Activated CD4-positive, alpha-beta memory T cell treated with anti-CD3 and anti-CD28 coated beads for 36 hours (primary cell): ENCODE measurements around the gene APIP. TPM values are rescaled to one million over a fixed set of nuclear protein-coding genes. Genes with fewer than 3 reads are reported as not detected.

Source experiments
- CTCF ChIA-PET: fragments of 350-600 bp; sonication (Branson Sonifier 250); formaldehyde crosslinking; loops from one replicate; lab custom pipeline; 2021; ENCODE audit warnings: antibody characterized with exemption, inconsistent platforms; lab: Charles Lee
- POLR2A ChIA-PET: fragments of 350-600 bp; sonication (Branson Sonifier 250); formaldehyde crosslinking; loops from one replicate; lab custom pipeline; 2021; ENCODE audit warnings: antibody characterized with exemption; lab: Charles Lee
- DNase-seq: peaks from one replicate; pipeline ENCODE4 v3.0.0-alpha.2; 2020
- H3K27ac Mint-ChIP-seq: one replicate; pipeline ENCODE4 v1.8.0; 2021; ENCODE audit warnings: mixed read lengths
- H3K27me3 Mint-ChIP-seq: one replicate; pipeline ENCODE4 v1.8.0; 2021; ENCODE audit warnings: mixed read lengths
- H3K36me3 Mint-ChIP-seq: one replicate; pipeline ENCODE4 v1.8.0; 2021; ENCODE audit warnings: mixed read lengths
- H3K4me1 Mint-ChIP-seq: one replicate; pipeline ENCODE4 v1.8.0; 2021; ENCODE audit warnings: low read depth, mixed read lengths
- H3K4me3 Mint-ChIP-seq: one replicate; pipeline ENCODE4 v1.8.0; 2021; ENCODE audit warnings: mild to moderate bottlenecking, mixed read lengths
- H3K9me3 Mint-ChIP-seq: one replicate; pipeline ENCODE4 v1.8.0; 2021; ENCODE audit warnings: mixed read lengths
- intact Hi-C: fragments of 100-400 bp; cut with micrococcal nuclease; formaldehyde crosslinking; loops from one replicate; pipeline ENCODE4 v1.15.1; 2023
- total RNA-seq, 2 experiments: library from RNA; stranded (reverse); gene quantifications; one replicate each; pipeline ENCODE4 v1.2.3, GENCODE V29; 2021

APIP gene, protein sequence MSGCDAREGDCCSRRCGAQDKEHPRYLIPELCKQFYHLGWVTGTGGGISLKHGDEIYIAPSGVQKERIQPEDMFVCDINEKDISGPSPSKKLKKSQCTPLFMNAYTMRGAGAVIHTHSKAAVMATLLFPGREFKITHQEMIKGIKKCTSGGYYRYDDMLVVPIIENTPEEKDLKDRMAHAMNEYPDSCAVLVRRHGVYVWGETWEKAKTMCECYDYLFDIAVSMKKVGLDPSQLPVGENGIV
- 10 to 100 TPM; 31.2 to 32.9 TPM for total RNA-seq

DNA sequence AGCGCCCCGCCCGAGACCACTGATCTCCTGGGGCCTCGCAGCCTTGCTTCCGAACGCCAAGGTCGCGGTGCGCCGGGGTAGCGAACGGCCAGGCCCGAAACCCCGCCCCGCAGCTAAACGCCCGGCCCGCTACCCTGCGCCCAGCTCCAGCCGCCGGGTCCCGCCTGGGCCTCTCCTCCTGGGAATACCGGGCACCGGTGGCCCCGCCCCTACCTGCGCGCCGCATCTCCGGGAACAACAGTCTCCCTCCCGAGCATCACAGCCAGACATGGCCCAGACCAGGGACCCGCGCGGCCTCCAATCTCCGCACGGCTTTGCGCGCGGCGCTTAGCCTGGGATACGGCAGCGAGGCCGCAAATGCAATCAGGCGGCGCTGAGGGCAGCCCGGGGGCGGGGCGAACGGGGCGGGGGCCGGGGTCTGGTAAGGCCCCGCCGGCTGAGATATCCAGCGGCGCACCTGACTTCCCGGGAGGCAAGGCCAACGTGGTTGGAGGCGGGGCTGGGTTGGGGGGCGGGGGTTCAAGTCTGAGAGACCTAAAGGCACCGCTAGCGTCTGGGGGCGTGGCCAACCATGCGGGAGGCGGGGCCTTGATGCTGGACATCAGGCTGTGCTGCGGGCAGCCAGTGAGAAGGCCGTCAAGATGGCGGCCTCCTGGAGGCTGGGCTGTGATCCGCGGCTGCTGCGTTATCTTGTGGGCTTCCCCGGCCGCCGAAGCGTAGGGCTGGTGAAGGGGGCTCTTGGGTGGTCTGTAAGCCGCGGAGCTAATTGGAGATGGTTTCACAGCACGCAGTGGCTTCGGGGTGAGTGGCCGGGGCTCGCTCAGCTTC is at the start of gene APIP, which contains the start of gene PDHX:
Gene APIP, minus strand, starts transcription at position 365 of the 828 bp plus-strand sequence. Its CDS starts 95 bp downstream, at position 270.
Gene PDHX, plus strand, starts transcription at position 604 of the 828 bp plus-strand sequence. Its CDS starts 38 bp downstream, at position 642.
- ChIA-PET CTCF (interaction anchor here (0.6 to 3.1 kb wide), 9 partner anchors 10 to 569 kb away, joined by 3 to 20 read pairs (median 3); partner anchors contain the start of gene CD44), POLR2A (interaction anchor here (0.8 to 0.9 kb wide), 2 partner anchors 13 to 266 kb away, joined by 3 to 4 read pairs; no protein-coding TSS in a partner anchor)
- peaks cover 37% of the 10 kb centered on the region for H3K4me1 Mint-ChIP-seq
- H3K9me3 Mint-ChIP-seq, result no peaks in the 10 kb centered on the region
- H3K36me3 Mint-ChIP-seq, result peaks cover 11% of the 10 kb centered on the region
- intact Hi-C loops, result loop anchor here (1.0 to 5.0 kb wide), 6 partner anchors 231 to 865 kb away; partner anchors contain the start of gene CAPRIN1
- no peaks in the 10 kb centered on the region for H3K27me3 Mint-ChIP-seq
- peak; percentile 98 for DNase-seq
- peak within 1 kb of the TSS; percentile 91 for H3K4me3 Mint-ChIP-seq
- H3K27ac Mint-ChIP-seq, result peak within 1 kb of the TSS; percentile 88

DNA sequence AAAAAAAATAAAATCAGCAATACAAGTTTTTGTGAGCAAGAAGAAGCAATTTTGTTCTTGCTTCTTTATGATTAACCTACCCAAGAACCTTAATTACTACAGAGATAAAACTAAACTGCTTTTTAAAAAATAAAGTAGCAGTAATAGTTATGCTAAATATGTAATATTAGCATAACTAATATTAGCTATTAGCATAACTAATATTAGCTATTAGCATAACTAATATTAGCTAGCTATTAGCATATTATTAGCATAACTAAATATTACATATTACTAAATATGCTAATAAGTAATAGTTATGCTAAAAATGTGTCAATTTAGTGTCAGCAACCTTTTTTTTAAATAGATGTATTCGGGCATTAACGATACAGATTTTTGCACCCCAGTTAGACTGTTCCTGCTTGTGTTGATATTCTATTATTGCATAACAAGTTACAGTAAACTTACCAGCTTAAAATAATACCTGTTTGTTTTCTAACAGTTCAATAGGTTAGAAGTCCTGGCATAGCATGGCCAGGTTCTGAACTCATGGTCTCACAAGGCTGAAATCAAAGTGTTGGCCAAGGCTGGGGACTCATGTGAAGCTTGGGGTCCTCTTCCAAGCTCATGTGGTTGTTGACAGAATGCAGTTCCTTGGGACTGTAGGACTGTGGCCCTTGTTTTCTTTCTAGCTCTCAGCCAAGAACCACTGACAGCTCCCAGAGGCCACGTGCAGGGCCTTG is 48.6 kb upstream of the APIP start:
- peaks cover 21% of the 10 kb centered on the region for H3K36me3 Mint-ChIP-seq

DNA sequence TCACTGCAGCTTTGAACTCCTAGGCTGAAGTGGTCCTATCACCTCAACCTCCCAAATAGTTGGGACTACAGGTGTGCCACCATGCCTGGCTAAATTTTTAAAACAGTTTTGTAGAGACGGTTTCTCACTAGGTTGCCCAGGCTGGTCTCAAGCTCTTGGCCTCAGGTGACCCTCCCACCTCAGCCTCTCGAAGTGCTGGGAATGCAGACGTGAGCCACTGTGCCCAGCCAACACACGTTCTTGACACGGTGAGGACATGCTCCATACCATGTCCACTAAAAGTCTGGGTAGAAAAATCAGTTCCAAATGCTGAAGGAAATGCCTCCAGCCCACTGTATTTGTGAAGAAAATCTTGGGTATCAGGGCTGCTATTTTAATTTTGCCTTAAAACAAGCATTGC is 47.2 kb upstream of the APIP start:
- DNase-seq, result no peak
- ChIA-PET POLR2A (no interaction called here), CTCF (no interaction called here)
- Mint-ChIP-seq H3K4me1 (no peaks in the 10 kb centered on the region), H3K4me3 (no peak overlapping the region), H3K27ac (no peak overlapping the region), H3K27me3 (no peaks in the 10 kb centered on the region), H3K9me3 (no peaks in the 10 kb centered on the region), H3K36me3 (peaks cover 18% of the 10 kb centered on the region)
- intact Hi-C loops, result no loop called here

More for the DNA sequence above, 48.6 kb upstream of the APIP start:
- intact Hi-C loops, result no loop called here
- Mint-ChIP-seq H3K27me3 (no peaks in the 10 kb centered on the region), H3K4me3 (no peak overlapping the region), H3K9me3 (no peaks in the 10 kb centered on the region), H3K4me1 (no peaks in the 10 kb centered on the region), H3K27ac (no peak overlapping the region)
- ChIA-PET POLR2A (no interaction called here), CTCF (interaction anchor here (0.9 kb wide), 1 partner anchor 176 kb away, joined by 3 read pairs; no protein-coding TSS in a partner anchor)
- DNase-seq, result no peak

DNA sequence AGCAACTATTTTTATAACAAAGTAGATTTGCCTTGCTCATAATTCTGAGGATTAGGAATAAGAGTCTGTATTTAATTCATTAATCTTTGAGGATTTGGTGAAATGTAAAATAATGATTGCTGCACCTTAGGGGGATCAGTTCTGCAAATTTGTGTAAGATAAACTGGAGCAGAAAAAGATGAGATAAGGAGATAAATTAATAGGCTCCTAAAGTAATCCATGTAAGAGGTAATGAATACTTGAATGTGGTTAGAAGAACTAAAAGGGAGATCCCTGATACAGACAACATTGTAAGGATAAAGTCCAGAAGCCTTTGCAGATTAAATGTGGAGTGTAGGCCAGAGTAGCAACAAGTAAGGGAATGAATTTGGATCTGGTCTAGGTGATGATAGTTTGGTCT is 45.9 kb upstream of the APIP start:
- ChIA-PET POLR2A (no interaction called here), CTCF (no interaction called here)
- H3K4me1 Mint-ChIP-seq, result no peaks in the 10 kb centered on the region
- H3K27me3 Mint-ChIP-seq, result no peaks in the 10 kb centered on the region
- no peaks in the 10 kb centered on the region for H3K9me3 Mint-ChIP-seq
- H3K4me3 Mint-ChIP-seq, result no peak overlapping the region
- DNase-seq, result no peak
- no peak overlapping the region for H3K27ac Mint-ChIP-seq
- intact Hi-C loops, result no loop called here
- peaks cover 17% of the 10 kb centered on the region for H3K36me3 Mint-ChIP-seq

DNA sequence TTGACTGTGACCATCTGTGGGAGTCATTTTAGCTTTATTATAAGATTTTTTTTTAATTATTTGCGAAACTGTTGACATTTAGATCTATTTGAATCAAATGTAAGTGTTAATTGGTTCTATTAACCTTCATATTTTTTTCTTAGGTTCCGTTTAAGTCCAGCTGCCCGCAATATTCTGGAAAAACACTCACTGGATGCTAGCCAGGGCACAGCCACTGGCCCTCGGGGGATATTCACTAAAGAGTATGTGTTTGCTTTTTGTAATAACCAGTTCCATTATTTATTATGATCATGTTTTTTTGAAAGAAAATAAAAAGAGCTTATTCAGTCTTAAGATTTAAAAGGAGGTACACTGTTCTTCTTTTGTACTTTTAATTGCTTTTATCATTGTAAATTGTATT is 44.1 kb upstream of the APIP start:
- no peaks in the 10 kb centered on the region for H3K27me3 Mint-ChIP-seq
- POLR2A ChIA-PET, result no interaction called here
- no peak for DNase-seq
- no peak overlapping the region for H3K4me3 Mint-ChIP-seq
- no peaks in the 10 kb centered on the region for H3K4me1 Mint-ChIP-seq
- intact Hi-C loops, result no loop called here
- CTCF ChIA-PET, result no interaction called here
- H3K9me3 Mint-ChIP-seq, result no peaks in the 10 kb centered on the region
- peaks cover 11% of the 10 kb centered on the region for H3K36me3 Mint-ChIP-seq
- H3K27ac Mint-ChIP-seq, result no peak overlapping the region

DNA sequence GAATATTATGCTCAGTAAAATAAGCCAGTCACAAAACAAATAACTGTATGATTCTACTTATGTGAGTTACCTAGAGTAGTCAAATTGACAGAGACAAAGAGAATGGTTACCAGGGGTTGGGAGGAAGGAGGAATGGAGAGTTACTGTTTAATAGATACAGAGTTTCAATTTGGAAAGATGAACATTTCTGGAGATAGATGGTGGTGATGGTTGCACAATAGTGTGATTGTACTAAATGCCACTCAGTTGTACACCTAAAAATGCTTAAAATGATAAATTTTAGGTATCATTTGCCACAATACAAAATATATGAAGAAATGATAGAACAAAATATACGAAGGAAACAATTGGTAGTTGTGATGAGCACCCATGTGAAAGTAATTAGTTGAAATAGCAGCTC is 43.6 kb upstream of the APIP start:
- Mint-ChIP-seq H3K4me3 (no peak overlapping the region), H3K36me3 (peaks cover 11% of the 10 kb centered on the region), H3K4me1 (no peaks in the 10 kb centered on the region), H3K27ac (no peak overlapping the region), H3K27me3 (no peaks in the 10 kb centered on the region), H3K9me3 (no peaks in the 10 kb centered on the region)
- CTCF ChIA-PET, result no interaction called here
- POLR2A ChIA-PET, result no interaction called here
- DNase-seq, result no peak
- intact Hi-C loops, result no loop called here

DNA sequence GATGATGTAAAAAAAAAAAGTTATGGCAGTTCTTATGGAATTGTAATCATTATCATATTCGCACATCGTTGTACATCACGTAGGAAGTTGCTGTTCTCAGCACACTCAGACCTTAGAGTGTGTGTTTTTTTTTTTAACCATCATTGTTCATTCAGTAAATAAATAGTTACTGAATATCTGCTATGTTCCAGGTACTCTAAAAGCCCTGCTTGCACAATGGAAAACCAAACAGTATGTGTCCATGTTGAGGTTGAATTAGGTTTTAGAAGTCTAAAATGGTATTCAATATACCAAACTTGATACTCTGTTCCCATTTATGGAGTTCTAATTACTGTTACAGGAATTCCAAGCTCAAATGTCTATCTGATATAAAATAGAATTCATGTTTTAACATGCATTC is 41.4 kb upstream of the APIP start:
- no peak overlapping the region for H3K27ac Mint-ChIP-seq
- no peaks in the 10 kb centered on the region for H3K27me3 Mint-ChIP-seq
- peaks cover 14% of the 10 kb centered on the region for H3K36me3 Mint-ChIP-seq
- no peaks in the 10 kb centered on the region for H3K9me3 Mint-ChIP-seq
- ChIA-PET POLR2A (no interaction called here), CTCF (no interaction called here)
- intact Hi-C loops, result no loop called here
- no peak for DNase-seq
- H3K4me1 Mint-ChIP-seq, result peaks cover 6% of the 10 kb centered on the region
- no peak overlapping the region for H3K4me3 Mint-ChIP-seq

DNA sequence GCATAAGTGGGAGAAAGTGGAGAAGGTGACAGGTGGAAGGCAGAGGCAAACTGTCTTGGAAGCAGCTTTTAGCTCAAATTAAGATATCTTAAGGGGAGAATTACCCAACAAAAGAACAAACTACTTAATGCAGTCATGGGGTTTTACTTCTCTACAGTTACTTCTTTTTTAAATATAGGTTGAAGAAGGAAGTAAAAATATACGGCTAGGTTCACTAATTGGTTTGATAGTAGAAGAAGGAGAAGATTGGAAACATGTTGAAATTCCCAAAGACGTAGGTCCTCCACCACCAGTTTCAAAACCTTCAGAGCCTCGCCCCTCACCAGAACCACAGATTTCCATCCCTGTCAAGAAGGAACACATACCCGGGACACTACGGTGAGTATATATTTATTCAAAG is 41.0 kb upstream of the APIP start:
- ChIA-PET CTCF (no interaction called here), POLR2A (no interaction called here)
- peaks cover 14% of the 10 kb centered on the region for H3K36me3 Mint-ChIP-seq
- H3K27ac Mint-ChIP-seq, result no peak overlapping the region
- intact Hi-C loops, result no loop called here
- H3K9me3 Mint-ChIP-seq, result no peaks in the 10 kb centered on the region
- DNase-seq, result no peak
- H3K27me3 Mint-ChIP-seq, result no peaks in the 10 kb centered on the region
- peaks cover 6% of the 10 kb centered on the region for H3K4me1 Mint-ChIP-seq
- H3K4me3 Mint-ChIP-seq, result no peak overlapping the region

DNA sequence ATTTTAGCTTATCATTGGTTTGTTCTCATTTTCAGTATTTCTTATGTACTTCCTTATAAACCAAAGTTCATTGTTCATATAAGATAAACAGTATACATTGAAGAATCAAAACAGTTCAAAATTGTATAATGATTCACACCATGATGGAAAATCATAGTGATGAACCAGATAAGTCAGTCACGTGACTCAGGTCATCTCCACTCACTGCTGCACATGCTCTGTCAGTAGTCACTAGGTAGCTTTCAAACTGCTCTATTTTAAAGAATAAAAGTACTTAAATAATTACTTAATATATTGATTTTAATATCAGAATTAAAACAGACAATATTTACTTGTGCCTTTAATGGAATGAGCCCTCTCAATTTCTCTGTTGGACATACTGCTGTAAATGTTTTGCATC is 37.8 kb upstream of the APIP start:
- CTCF ChIA-PET, result interaction anchor here (1.2 kb wide), 1 partner anchor 29 kb away, joined by 4 read pairs; no protein-coding TSS in a partner anchor
- Mint-ChIP-seq H3K4me3 (no peak overlapping the region), H3K36me3 (peaks cover 8% of the 10 kb centered on the region), H3K27me3 (no peaks in the 10 kb centered on the region), H3K4me1 (peaks cover 6% of the 10 kb centered on the region), H3K9me3 (no peaks in the 10 kb centered on the region), H3K27ac (no peak overlapping the region)
- intact Hi-C loops, result no loop called here
- DNase-seq, result no peak
- POLR2A ChIA-PET, result no interaction called here

DNA sequence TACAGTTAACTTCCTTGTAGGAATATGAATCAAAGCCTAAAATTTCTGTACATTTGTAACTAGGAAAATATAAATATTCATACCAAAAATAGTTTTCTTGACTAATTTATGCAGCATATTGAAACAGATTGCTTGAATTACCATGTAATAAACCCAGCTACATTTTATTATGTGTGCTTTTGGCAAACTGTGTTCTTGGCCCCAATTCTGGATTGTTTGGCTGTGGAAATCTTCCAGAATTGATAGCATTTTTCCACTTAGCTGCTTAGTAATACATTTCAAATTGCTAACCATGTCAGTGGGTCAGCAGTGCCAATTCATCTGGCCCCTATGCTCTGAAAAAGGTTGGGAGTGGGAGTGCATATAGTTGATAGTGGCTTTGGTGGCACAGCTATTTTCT is 32.5 kb upstream of the APIP start:
- Mint-ChIP-seq H3K27ac (no peak overlapping the region), H3K4me1 (peaks cover 10% of the 10 kb centered on the region), H3K36me3 (peaks cover 12% of the 10 kb centered on the region), H3K27me3 (no peaks in the 10 kb centered on the region), H3K9me3 (peaks cover 5% of the 10 kb centered on the region), H3K4me3 (no peak overlapping the region)
- intact Hi-C loops, result no loop called here
- DNase-seq, result no peak
- POLR2A ChIA-PET, result no interaction called here
- CTCF ChIA-PET, result interaction anchor here (0.6 kb wide), 1 partner anchor 24 kb away, joined by 3 read pairs; no protein-coding TSS in a partner anchor

DNA sequence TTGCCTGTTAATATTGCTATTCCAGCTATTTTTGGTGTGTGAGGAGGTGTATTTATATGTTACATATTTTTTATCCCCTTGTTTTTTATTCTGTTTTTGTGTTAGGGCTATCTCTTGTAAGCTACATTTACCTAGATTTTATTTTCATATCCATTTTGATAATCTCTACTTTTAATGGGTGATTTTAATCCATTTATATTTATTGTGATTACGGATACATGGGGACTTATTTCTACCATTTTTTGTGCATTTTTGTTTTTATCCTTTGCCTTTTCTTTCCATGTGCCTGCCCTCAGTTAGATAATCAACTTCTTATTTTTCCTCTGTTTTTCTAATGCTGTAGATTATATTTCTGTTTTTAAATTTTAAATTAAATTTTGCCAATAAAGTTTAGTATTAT is 28.5 kb upstream of the APIP start:
- ChIA-PET CTCF (interaction anchor here (0.7 to 1.4 kb wide), 2 partner anchors 18 to 21 kb away, joined by 3 read pairs; no protein-coding TSS in a partner anchor), POLR2A (no interaction called here)
- intact Hi-C loops, result no loop called here
- no peak overlapping the region for H3K4me3 Mint-ChIP-seq
- peaks cover 8% of the 10 kb centered on the region for H3K4me1 Mint-ChIP-seq
- peaks cover 5% of the 10 kb centered on the region for H3K9me3 Mint-ChIP-seq
- no peak for DNase-seq
- no peak overlapping the region for H3K27ac Mint-ChIP-seq
- H3K27me3 Mint-ChIP-seq, result no peaks in the 10 kb centered on the region
- peaks cover 11% of the 10 kb centered on the region for H3K36me3 Mint-ChIP-seq
